Activated T-cell treated with anti-CD3 and anti-CD28 coated beads, Interleukin-2, amount 50 U/mL, for 48 hours (primary cell): ENCODE results near the gene SYT6.
"Not testable (repeated sequence)": the region's sequence is repeated elsewhere in the genome, so short reads cannot be mapped to it uniquely, and the experiment has no call there.

ENCODE experiments used
- DNase-seq, 2 experiments: peaks; one replicate each; pipeline ENCODE4 v3.0.0-alpha.2; 2020

Gene SYT6

GRCh38 chr1:114090738-114091505, 62.7 kb downstream of the SYT6 start:
- DNase-seq: no peak

DNA sequence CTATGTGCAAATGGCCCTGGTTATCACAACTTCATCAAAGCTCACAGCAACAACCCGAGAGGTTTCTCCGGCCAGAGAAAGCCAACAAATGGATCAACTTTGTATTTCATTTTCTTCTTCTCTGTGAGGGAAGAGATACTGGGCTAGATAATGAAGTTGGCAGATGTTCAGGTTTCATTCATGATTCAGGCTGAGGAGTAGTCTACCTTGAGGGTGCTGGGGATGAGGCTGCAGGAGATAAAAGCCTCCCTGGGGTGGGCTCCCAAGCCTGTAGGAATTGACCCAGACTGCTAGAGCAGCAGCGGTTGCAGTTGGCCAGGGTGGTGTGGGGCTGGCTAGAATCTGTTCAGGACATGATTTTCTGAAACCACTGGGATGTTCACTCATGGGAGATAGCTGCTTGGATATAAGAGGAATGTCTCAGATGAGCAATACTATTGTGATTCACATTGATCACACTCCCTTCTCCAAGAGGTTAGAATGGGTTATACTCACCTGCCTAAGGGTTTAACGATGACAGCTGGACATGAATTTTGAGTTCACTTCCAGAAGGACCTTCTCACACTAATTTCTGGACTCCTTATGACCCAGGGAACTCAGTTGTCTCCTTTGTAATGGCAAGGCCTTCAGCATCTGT, 64.0 kb downstream of the SYT6 start:
- no peak for DNase-seq

DNA sequence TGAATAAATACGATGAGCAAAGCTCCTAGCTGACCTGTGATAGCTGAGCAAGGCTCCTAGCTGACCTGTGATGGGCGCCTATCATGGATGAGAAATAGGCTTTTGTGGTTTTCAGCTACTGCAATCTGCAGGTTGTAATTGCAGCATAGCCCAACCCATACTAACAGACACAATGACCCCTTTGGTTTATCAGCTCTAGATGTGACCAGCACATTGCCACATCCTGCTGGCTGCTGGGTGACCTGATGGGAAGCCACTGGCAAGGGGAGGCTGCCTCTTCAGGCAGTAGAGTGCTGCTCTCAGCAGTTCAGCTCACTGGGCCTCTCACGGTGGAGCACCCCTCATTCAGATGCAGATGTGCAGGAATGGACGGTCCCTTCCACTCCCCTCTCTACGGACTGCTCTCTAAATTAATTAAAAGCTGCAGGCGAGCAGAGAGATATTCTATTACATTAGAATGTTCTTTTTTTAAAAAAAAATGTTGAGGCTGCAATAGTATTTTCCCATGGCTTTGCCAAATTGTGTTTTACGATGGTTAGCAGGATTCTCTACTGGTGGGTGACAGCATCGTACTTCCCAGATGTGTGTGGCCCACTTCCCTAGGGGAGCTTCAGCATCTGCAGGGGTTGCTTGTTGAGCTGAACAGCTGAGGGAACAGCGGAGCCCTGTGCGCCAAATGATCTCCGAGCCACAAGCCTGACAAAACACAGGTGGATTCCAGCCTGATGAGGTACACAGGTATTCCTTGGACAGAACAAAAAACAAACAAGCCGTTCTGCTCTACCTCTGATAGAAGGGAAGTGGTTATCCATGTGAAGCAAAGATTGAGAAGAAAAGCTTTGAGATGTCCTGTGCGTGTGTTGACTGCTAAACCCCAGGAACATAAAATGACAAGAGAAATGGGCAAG, 65.0 kb downstream of the SYT6 start:
- no peak for DNase-seq

GRCh38 chr1:114087495-114087894, 66.2 kb downstream of the SYT6 start:
- no peak for DNase-seq

GRCh38 chr1:114086601-114087368, 66.9 kb downstream of the SYT6 start:
- no peak for DNase-seq

- DNase-seq: no peak
Observed at GRCh38 chr1:114082867-114083585, 70.6 kb downstream of the SYT6 start.

GRCh38 chr1:114082304-114082630, 71.4 kb downstream of the SYT6 start:
- DNase-seq: no peak

DNA sequence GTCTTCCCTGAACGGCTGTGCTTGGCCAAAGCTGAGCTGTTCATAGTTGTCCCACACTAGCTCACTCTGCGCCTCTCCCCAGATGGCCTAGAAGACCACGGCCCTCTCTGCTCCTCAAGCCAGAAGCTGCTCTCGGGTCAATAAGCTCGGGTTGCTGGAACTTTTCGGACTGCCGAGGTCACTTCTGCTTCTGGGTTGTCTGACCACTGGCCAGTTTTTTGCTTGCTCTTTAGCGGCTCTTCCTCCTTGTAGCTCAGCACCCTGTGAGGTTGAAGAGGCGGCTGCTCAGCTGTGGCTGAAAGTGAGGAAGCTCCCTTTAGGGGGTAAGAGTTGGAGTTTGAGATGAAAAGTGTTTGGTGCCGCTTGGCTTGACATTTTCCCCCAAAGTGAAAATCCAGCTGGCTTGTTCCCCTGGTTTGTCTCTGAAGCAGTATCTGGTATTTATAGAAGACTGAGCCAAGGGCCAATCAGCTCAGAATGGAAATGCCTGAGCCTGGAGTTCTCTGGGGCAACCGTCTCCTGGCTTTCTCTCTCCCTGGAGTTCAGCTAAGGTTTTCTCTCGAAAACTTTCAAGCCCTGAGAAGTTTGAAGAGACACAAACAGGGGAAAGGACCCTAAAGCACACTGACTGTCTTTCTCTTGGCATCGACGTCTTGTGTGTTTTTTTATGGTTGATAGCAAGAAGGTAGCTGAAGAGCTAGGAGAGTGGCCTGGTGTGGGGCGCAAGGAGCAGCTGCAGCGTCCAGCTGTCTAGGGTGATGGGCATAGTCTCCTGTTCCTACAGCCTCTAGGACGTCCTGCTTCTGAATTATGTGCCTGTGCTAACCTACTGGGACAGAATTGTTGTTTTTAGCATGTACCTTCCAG, 72.0 kb downstream of the SYT6 start:
- DNase-seq: no peak

- DNase-seq: no peak
Observed at GRCh38 chr1:114080511-114081436, 72.9 kb downstream of the SYT6 start.

DNA sequence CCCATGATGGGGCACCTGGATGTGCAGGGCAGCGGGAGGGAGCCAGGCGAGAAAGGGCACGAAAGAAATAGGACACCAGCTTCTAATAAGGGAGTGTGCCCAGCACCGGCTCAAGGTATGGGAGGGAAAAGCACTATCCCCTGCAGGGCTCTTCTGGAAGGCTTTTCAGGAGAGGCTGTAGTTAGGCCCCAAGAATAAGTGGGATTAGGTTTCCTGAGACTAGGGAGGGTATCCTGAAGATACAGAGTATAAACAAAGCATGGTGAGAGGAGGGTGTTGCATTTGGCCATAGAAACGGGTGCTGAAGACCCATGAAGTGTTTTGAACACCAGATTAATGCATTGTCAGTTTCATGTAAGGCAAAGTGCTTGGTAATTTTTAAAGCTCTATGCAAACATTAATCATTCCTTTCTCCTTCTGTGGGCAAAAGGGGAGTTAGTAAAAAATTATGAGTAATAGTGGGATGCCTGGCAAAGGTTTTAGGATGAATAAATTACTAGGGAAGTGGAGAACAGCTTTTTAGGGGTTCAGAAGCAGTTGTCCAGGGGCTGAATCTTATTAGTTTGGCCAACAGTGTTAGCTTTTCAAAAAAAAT, 74.0 kb downstream of the SYT6 start:
- no peak for DNase-seq

DNA sequence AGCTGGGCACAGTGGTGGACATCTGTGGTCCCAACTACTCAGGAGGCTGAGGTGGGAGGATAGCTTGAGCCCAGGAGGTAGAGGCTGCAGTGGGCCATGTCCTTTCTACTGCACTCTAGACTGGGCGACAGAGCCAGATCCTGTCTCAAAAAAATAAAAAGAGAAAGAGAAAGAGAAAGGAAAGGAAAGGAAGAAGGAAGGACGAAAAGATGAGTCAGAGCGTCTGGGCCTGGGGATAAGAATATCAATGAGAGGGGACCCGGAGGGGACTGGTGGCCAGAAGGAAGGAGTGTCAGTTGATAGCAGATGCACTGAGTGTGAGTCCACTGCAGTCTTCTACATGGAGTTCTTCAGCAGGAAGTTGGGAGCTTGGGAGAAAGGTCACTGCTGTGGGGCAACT, 75.6 kb downstream of the SYT6 start:
- DNase-seq: no peak

- DNase-seq: no peak
Observed at GRCh38 chr1:114077188-114077587, 76.5 kb downstream of the SYT6 start.

DNA sequence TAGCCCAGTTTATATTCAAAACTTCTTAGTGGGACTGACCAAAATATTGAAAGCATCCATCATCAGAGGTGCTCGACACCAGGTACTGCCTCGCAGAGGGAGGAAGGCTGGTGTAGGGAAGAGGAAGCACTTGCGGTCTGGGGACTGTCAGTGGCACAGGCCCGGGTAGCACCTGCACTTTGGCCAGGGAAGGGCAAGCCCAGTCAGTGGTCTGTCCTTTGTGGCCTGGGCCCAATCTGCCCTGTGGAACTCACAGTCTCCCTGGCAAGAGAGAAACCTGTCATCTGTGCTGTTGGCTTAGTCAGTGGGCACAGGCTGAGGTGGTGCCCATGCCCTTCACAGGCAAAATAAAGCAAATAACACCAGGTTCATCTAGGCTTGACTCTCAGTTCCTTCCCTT, 77.4 kb downstream of the SYT6 start:
- DNase-seq: no peak

DNA sequence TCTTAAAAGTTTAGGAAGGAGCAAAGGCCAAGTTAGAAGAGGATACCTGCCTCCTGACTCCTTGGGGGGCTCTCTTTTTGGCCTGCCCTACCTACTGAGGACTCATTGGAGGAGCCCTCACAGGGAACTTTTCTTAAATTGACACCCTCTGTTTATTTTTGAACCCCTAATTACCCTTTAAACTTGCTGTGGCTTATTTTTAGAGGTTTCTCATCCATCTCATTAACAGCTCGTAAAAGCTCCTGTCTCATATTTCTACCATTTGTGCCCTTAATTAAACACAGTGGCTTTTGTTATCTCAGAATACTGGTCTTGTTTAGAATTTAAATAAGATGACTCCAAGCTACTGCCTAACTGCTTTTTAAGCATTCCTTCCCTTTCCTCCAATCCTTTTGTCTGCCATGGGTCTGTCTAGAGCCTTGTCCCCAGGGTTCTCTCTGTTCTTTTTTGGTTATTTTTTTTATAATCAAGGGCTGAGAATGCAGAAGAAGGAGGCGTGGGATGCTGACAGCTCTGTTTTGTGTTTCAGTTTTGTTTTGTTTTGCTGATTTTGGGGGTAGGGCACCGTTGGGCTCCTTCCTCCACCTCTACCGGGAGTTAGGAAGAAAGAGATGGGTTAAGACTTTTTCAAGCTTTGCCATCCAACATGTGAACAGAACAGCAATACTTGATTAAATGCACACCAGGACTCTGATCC, 78.0 kb downstream of the SYT6 start:
- no peak for DNase-seq

DNA sequence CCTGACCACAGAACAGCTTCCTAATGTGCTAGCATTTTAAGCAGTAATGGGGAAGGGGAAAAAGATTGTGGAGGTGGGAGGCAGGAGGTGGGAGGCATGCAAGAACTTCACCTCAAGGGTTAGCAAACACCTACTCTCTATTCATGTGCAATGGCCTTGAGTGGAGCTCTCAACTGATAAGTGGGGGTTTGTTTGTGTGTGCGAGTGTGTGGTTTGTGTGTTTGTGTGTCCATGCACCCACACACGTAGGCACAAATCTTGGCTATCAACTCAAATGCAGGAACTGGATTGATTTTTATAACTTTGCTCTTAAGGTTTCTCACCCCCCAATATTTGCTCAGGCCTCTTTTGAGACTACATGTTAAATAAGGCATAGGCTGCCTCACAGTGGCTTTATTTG, 78.6 kb downstream of the SYT6 start:
- no peak for DNase-seq

- DNase-seq: no peak
Observed at GRCh38 chr1:114072246-114072645, 81.4 kb downstream of the SYT6 start.

DNA sequence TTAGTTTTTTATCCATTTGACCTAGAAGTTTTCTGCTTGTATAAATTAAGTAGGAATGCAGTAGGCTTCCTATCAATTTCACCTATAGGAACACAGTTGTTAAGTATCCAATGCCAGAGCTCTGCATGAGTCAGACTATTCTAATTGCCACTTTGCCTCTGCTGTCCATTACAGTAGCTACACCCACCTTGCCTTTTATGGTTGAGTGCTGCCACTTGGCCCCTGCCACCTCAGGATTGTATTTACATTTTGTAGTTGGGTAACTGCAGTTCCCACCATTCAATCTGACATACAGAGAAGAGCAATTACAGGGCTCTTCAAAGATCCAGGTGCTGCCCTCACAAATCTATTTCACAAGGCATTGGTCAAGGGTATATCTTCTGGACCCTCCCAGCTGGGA, 83.9 kb downstream of the SYT6 start:
- not testable (repeated sequence) for DNase-seq

GRCh38 chr1:114068684-114069083, 85.0 kb downstream of the SYT6 start:
- not testable (repeated sequence) for DNase-seq

DNA sequence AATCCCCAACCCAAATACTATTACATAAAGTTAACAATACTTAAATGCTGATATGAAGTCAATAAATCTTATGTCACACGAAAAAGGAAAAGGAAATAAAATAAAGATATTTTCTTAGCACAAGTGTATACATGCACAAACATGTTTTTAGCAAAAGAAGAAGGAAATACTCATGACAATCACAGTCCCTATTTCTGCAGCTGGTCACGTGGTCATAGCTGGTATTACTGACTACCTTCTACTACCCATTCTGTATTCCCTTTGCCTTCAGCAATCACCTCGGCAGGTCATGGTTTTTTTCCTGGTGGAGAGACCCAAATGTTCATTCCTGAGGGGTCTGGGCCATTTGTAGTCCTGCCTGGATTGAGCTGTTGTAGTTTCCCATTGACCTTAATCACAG, 88.0 kb downstream of the SYT6 start:
- DNase-seq: not testable (repeated sequence)
